IMR-90 (cell line): ENCODE results near the gene ZNF277. TPM values are rescaled to one million over a fixed set of nuclear protein-coding genes. Genes with fewer than 3 reads are reported as not detected.

Experiments used
- ATAC-seq: fragments of 200-7000 bp; cut with Tn5 transposase; 2 replicates; pipeline ENCODE4 v1.9.1; 2020; ENCODE audit warnings: low read depth, mild to moderate bottlenecking, moderate library complexity
- BruUV-seq: library from RNA; stranded (reverse); fragments of 400-500 nt; replicated peaks from 2 replicates; lab custom pipeline; 2021; lab: Mats Ljungman, UMichigan
- CTCF ChIA-PET: fragments of 300-600 bp; formaldehyde crosslinking; extraction: SDS; loops from one replicate; lab custom pipeline; 2021; ENCODE audit warnings: antibody characterized with exemption; lab: Yijun Ruan, JAX
- POLR2A ChIA-PET: fragments of 300-600 bp; sonication (Branson Sonifier 250); formaldehyde crosslinking; loops from one replicate; lab custom pipeline; 2022; ENCODE audit warnings: antibody characterized with exemption; ENCODE audit not compliant: unreplicated experiment; lab: Charles Lee
- DNase-seq: peaks from one replicate; pipeline ENCODE4 v3.0.0; 2013
- H2AFZ ChIP-seq: replicated peaks from 2 replicates; pipeline ENCODE3; 2013; ENCODE audit warnings: low read length, mild to moderate bottlenecking; ENCODE audit not compliant: poor library complexity
- H2AK5ac ChIP-seq: 2 replicates; pipeline ENCODE4 v1.6.1; 2013; ENCODE audit warnings: low read depth, low read length, inconsistent platforms
- H2AK9ac ChIP-seq: replicated peaks from 2 replicates; pipeline ENCODE3; 2013; ENCODE audit warnings: mild to moderate bottlenecking, low read depth, low read length, moderate library complexity; ENCODE audit not compliant: poor library complexity
- H2BK120ac ChIP-seq: 2 replicates; pipeline ENCODE4 v1.6.1; 2013; ENCODE audit warnings: low read depth, low read length, inconsistent platforms
- H2BK15ac ChIP-seq: 3 replicates; pipeline ENCODE4 v1.6.1; 2013; ENCODE audit warnings: low read depth, low read length, inconsistent platforms
- H2BK20ac ChIP-seq: 2 replicates; pipeline ENCODE4 v1.6.1; 2013; ENCODE audit warnings: low read depth, mild to moderate bottlenecking, inconsistent platforms, low read length, moderate library complexity
- H2BK5ac ChIP-seq: 2 replicates; pipeline ENCODE4 v1.6.1; 2013; ENCODE audit warnings: mild to moderate bottlenecking, low read depth, low read length, inconsistent platforms; ENCODE audit not compliant: poor library complexity, severe bottlenecking
- H3K14ac ChIP-seq: replicated peaks from 2 replicates; pipeline ENCODE4 v1.6.1; 2013; ENCODE audit warnings: low read depth, low read length, inconsistent platforms
- H3K18ac ChIP-seq: 2 replicates; pipeline ENCODE4 v1.6.1; 2013; ENCODE audit warnings: low read depth, low read length, control low read depth
- H3K23ac ChIP-seq: 2 replicates; pipeline ENCODE4 v1.6.1; 2013; ENCODE audit warnings: low read depth, low read length, inconsistent platforms
- H3K27ac ChIP-seq: 2 replicates; pipeline ENCODE4 v1.5.1; 2013; ENCODE audit warnings: mild to moderate bottlenecking, control low read depth, low read length; ENCODE audit not compliant: insufficient read depth
- H3K27me3 ChIP-seq: 2 replicates; pipeline ENCODE4 v1.6.1; 2013; ENCODE audit warnings: low read length; ENCODE audit not compliant: control insufficient read depth, insufficient read depth
- H3K36me3 ChIP-seq: 2 replicates; pipeline ENCODE4 v1.6.1; 2013; ENCODE audit warnings: low read length, mixed read lengths; ENCODE audit not compliant: control insufficient read depth, insufficient read depth
- H3K4ac ChIP-seq: 2 replicates; pipeline ENCODE4 v1.6.1; 2013; ENCODE audit warnings: low read depth, low read length, inconsistent platforms
- H3K4me1 ChIP-seq: 2 replicates; pipeline ENCODE4 v1.6.1; 2013; ENCODE audit warnings: low read length, mixed read lengths; ENCODE audit not compliant: control insufficient read depth, insufficient read depth
- H3K4me2 ChIP-seq: 2 replicates; pipeline ENCODE4 v1.6.1; 2013; ENCODE audit warnings: low read depth, mild to moderate bottlenecking, control low read depth, low read length, moderate library complexity
- H3K4me3 ChIP-seq: 2 replicates; pipeline ENCODE4 v1.5.1; 2013; ENCODE audit warnings: low read depth, mild to moderate bottlenecking, control low read depth, low read length, moderate library complexity; ENCODE audit not compliant: insufficient read depth
- H3K56ac ChIP-seq: 2 replicates; pipeline ENCODE4 v1.6.1; 2013; ENCODE audit warnings: low read length, inconsistent platforms; ENCODE audit not compliant: insufficient read depth; ENCODE audit errors: extremely low read depth
- H3K79me1 ChIP-seq, 2 experiments: 2 replicates each; pipeline ENCODE4 v1.6.1; 2013; ENCODE audit warnings: low read length in 2 of 2, inconsistent platforms in 1 of 2, low read depth in 1 of 2
- H3K9ac ChIP-seq: 2 replicates; pipeline ENCODE4 v1.6.1; 2013; ENCODE audit warnings: low read depth, low read length, control low read depth
- H3K9me1 ChIP-seq: 2 replicates; pipeline ENCODE4 v1.6.1; 2013; ENCODE audit warnings: low read length, inconsistent platforms; ENCODE audit not compliant: insufficient read depth
- H3K9me3 ChIP-seq: 2 replicates; pipeline ENCODE4 v1.6.1; 2013; ENCODE audit warnings: low read length; ENCODE audit not compliant: control insufficient read depth, insufficient read depth
- H4K20me1 ChIP-seq: 2 replicates; pipeline ENCODE4 v1.6.1; 2013; ENCODE audit warnings: low read length, inconsistent platforms; ENCODE audit not compliant: insufficient read depth
- H4K5ac ChIP-seq: 2 replicates; pipeline ENCODE4 v1.6.1; 2013; ENCODE audit warnings: mild to moderate bottlenecking, low read depth, low read length, control low read depth
- H4K8ac ChIP-seq, 2 experiments: 2 replicates each; pipeline ENCODE4 v1.6.1; 2013; ENCODE audit warnings: low read depth in 2 of 2, low read length in 2 of 2, control low read depth in 1 of 2, inconsistent platforms in 1 of 2
- H4K91ac ChIP-seq: 2 replicates; pipeline ENCODE4 v1.6.1; 2013; ENCODE audit warnings: low read depth, low read length, inconsistent platforms; ENCODE audit not compliant: insufficient read depth
- BHLHE40 ChIP-seq: fragments of 150-350 bp; IDR thresholded peaks from 2 replicates; pipeline ENCODE4 v1.6.1; 2016; ENCODE audit warnings: mild to moderate bottlenecking, low read depth, low read length
- CEBPB ChIP-seq: IDR thresholded peaks from 2 replicates; pipeline ENCODE4 v1.6.1; 2012; ENCODE audit warnings: low read depth, low read length, improper control_type of control experiment
- CHD1 ChIP-seq: IDR thresholded peaks from 2 replicates; pipeline ENCODE4 v1.6.1; 2012; ENCODE audit warnings: low read depth, low read length, improper control_type of control experiment
- CTCF ChIP-seq: conservative IDR thresholded peaks from 2 replicates; pipeline ENCODE4 v1.5.1; 2012; ENCODE audit warnings: mild to moderate bottlenecking, low read depth, low read length, improper control_type of control experiment
- ELK1 ChIP-seq: fragments of 150-350 bp; IDR thresholded peaks from 2 replicates; pipeline ENCODE4 v1.6.1; 2016; ENCODE audit warnings: low read depth, mild to moderate bottlenecking, low read length, moderate library complexity, borderline replicate concordance
- FOS ChIP-seq: fragments of 150-350 bp; IDR thresholded peaks from 2 replicates; pipeline ENCODE4 v1.6.1; 2016; ENCODE audit warnings: low read depth, low read length
- MAFK ChIP-seq: IDR thresholded peaks from 2 replicates; pipeline ENCODE4 v1.6.1; 2012; ENCODE audit warnings: low read depth, low read length, improper control_type of control experiment
- MAZ ChIP-seq: IDR thresholded peaks from 2 replicates; pipeline ENCODE4 v1.6.1; 2012; ENCODE audit warnings: low read depth, mild to moderate bottlenecking, low read length, improper control_type of control experiment, moderate library complexity, borderline replicate concordance
- MXI1 ChIP-seq: IDR thresholded peaks from 2 replicates; pipeline ENCODE4 v1.6.1; 2012; ENCODE audit warnings: low read depth, mild to moderate bottlenecking, low read length, moderate library complexity, borderline replicate concordance
- NFE2L2 ChIP-seq: fragments of 150-350 bp; IDR thresholded peaks from 2 replicates; pipeline ENCODE4 v1.6.1; 2016; ENCODE audit warnings: low read depth, mild to moderate bottlenecking, low read length
- POLR2A ChIP-seq: IDR thresholded peaks from 2 replicates; pipeline ENCODE4 v1.6.1; 2012; ENCODE audit warnings: mild to moderate bottlenecking, low read depth, low read length
- RAD21 ChIP-seq: IDR thresholded peaks from 2 replicates; pipeline ENCODE4 v1.6.1; 2012; ENCODE audit warnings: low read length, improper control_type of control experiment
- RCOR1 ChIP-seq: IDR thresholded peaks from 2 replicates; pipeline ENCODE4 v1.6.1; 2012; ENCODE audit warnings: mild to moderate bottlenecking, low read length, improper control_type of control experiment; ENCODE audit not compliant: insufficient replicate concordance
- RFX5 ChIP-seq: IDR thresholded peaks from 2 replicates; pipeline ENCODE4 v1.8.0; 2012; ENCODE audit warnings: low read depth, mild to moderate bottlenecking, low read length, moderate library complexity
- SMC3 ChIP-seq: fragments of 150-350 bp; IDR thresholded peaks from 2 replicates; pipeline ENCODE4 v1.6.1; 2016; ENCODE audit warnings: low read depth, mild to moderate bottlenecking, antibody characterized with exemption, low read length, moderate library complexity
- USF2 ChIP-seq: fragments of 150-350 bp; IDR thresholded peaks from 2 replicates; pipeline ENCODE4 v1.6.1; 2017; ENCODE audit warnings: mild to moderate bottlenecking, antibody characterized with exemption, low read length, low read depth
- WGBS, 2 experiments: methylation state at CpG; one replicate each; pipeline versions ENCODE4 v1.1.5 to v1.1.7; 2013; ENCODE audit warnings: missing lambda C conversion rate in 2 of 2; ENCODE audit not compliant: insufficient read length in 1 of 2; ENCODE audit errors: extremely low coverage in 2 of 2; 5-methylcytosine and 5-hydroxymethylcytosine counted together
- dilution Hi-C: fragments of 300-500 bp; cut with HindIII; formaldehyde crosslinking; loops from one replicate; pipeline ENCODE4 v1.14.3; 2018; ENCODE audit warnings: low sequenced_read_pairs; ENCODE audit not compliant: unreplicated experiment
- in situ Hi-C: fragments of 300-500 bp; cut with MboI; formaldehyde crosslinking; loops from 3 replicates; pipeline ENCODE4 v1.14.3; 2019; ENCODE audit warnings: low sequenced_read_pairs, inconsistent platforms, mixed read lengths
- intact Hi-C: fragments of 100-400 bp; cut with micrococcal nuclease; formaldehyde crosslinking; loops from 2 replicates; pipeline ENCODE4 v1.10.0; 2022
- polyA plus RNA-seq, 3 experiments: library from polyadenylated mRNA; depleted of rRNA; stranded (reverse); fragments of >200 nt; gene quantifications; 2 replicates each; pipeline ENCODE4 v1.2.3, GENCODE V29; 2012; ENCODE audit warnings: low replicate concordance in 1 of 3
- total RNA-seq: library from RNA; depleted of rRNA; stranded (reverse); fragments of >200 nt; gene quantifications from 2 replicates; pipeline ENCODE4 v1.2.3, GENCODE V29; 2012

Gene ZNF277
- total and polyA plus RNA-seq, 2 of the 4 experiments (the other 2 are of a cell fraction), result 7.3 to 21.3 TPM

GRCh38 chr7:112188257-112188656 lies 18.2 kb upstream of the ZNF277 start:
- H4K20me1 ChIP-seq, result no peaks in the 10 kb centered on the region
- peaks cover 21 to 26% of the 10 kb centered on the region in 2 experiments for H3K79me1 ChIP-seq
- no peak overlapping the region for H2AFZ ChIP-seq
- no peak overlapping the region for H4K5ac ChIP-seq
- TF ChIP-seq SMC3, result no peak
- no peak for TF ChIP-seq CTCF
- no peak for TF ChIP-seq CEBPB
- no peak for TF ChIP-seq POLR2A
- no peak for TF ChIP-seq MAFK
- no peak for TF ChIP-seq ELK1
- no peak for TF ChIP-seq NFE2L2
- TF ChIP-seq MAZ, result no peak
- TF ChIP-seq CHD1, result no peak
- TF ChIP-seq USF2, result no peak
- TF ChIP-seq FOS, result no peak
- no peak for TF ChIP-seq RCOR1
- no peak for TF ChIP-seq MXI1
- TF ChIP-seq BHLHE40, result no peak
- no peak for TF ChIP-seq RAD21
- TF ChIP-seq RFX5, result no peak
- H2BK20ac ChIP-seq, result no peak overlapping the region
- H3K4me1 ChIP-seq, result peaks cover 2% of the 10 kb centered on the region; the same call in 1 of the 2 replicates
- no peak overlapping the region for H3K56ac ChIP-seq
- no peak overlapping the region for H2AK5ac ChIP-seq
- H2BK120ac ChIP-seq, result no peak overlapping the region
- peaks cover 12% of the 10 kb centered on the region for H3K9me1 ChIP-seq
- dilution Hi-C loops (no loop called here), intact Hi-C loops (no loop called here), in situ Hi-C loops (no loop called here)
- H2BK15ac ChIP-seq, result no peak overlapping the region
- no peaks in the 10 kb centered on the region for H3K27me3 ChIP-seq
- ChIA-PET POLR2A (interaction anchor here (0.6 to 0.7 kb wide), 2 partner anchors 103 to 626 kb away, joined by 3 read pairs; partner anchors contain the start of gene IMMP2L), CTCF (interaction anchor here (1.0 kb wide), 1 partner anchor 11 kb away, joined by 3 read pairs; no protein-coding TSS in a partner anchor)
- H3K27ac ChIP-seq, result no peak overlapping the region
- H3K4me2 ChIP-seq, result no peak overlapping the region
- no peak for ATAC-seq
- H4K91ac ChIP-seq, result no peak overlapping the region
- H3K9me3 ChIP-seq, result no peaks in the 10 kb centered on the region
- BruUV-seq, result no TSS peak
- no peak overlapping the region for H3K18ac ChIP-seq
- no peak overlapping the region for H4K8ac ChIP-seq
- no peak overlapping the region for H3K9ac ChIP-seq
- no peak overlapping the region for H2AK9ac ChIP-seq
- H3K36me3 ChIP-seq, result no peaks in the 10 kb centered on the region
- no peak overlapping the region for H2BK5ac ChIP-seq
- DNase-seq, result no peak
- no peak overlapping the region for H3K14ac ChIP-seq
- H3K4me3 ChIP-seq, result no peak overlapping the region
- no peak overlapping the region for H3K23ac ChIP-seq
- no peak overlapping the region for H3K4ac ChIP-seq
- no CpG with 5 or more reads among the region's 3 CpGs for WGBS, 2 experiments
